GM18505 (cell line): ENCODE results near the gene SOX18.
"Not testable (repeated sequence)": the region's sequence is repeated elsewhere in the genome, so short reads cannot be mapped to it uniquely, and the experiment has no call there.

Experiments used
- ATAC-seq: cut with Tn5 transposase; IDR thresholded peaks from one replicate; pipeline ENCODE4 v1.9.1; 2021; ENCODE audit not compliant: unreplicated experiment
- POLR2A ChIP-seq: IDR thresholded peaks from 4 replicates; pipeline ENCODE4 v1.6.1; 2011; ENCODE audit warnings: borderline replicate concordance; ENCODE audit not compliant: insufficient read depth, insufficient read length; ENCODE audit errors: extremely low read depth

Gene SOX18

GRCh38 chr20:64049060-64049877 is at the start of gene SOX18:
Gene SOX18, minus strand, starts transcription at chr20:64049639. Its CDS starts 123 bp downstream, at chr20:64049516.
- ATAC-seq, result no peak
- TF ChIP-seq POLR2A, result no peak

- TF ChIP-seq POLR2A, result no peak
- ATAC-seq, result no peak
Observed at GRCh38 chr20:64098471-64099013, 49.1 kb upstream of the SOX18 start.

GRCh38 chr20:64096535-64096934 is 47.1 kb upstream of the SOX18 start:
- ATAC-seq, result no peak

GRCh38 chr20:64095927-64096326 is 46.5 kb upstream of the SOX18 start:
- no peak for TF ChIP-seq POLR2A
- no peak for ATAC-seq

More at GRCh38 chr20:64096535-64096934, 47.1 kb upstream of the SOX18 start:
- no peak for TF ChIP-seq POLR2A

- no peak for ATAC-seq
- TF ChIP-seq POLR2A, result no peak
Observed at GRCh38 chr20:64095455-64095854, 46.0 kb upstream of the SOX18 start.

GRCh38 chr20:64093013-64093503 is 43.6 kb upstream of the SOX18 start:
- ATAC-seq, result no peak
- TF ChIP-seq POLR2A, result no peak

- no peak for TF ChIP-seq POLR2A
- ATAC-seq, result no peak
Observed at GRCh38 chr20:64092258-64093012, 43.0 kb upstream of the SOX18 start.

GRCh38 chr20:64091770-64092169 is 42.3 kb upstream of the SOX18 start:
- no peak for ATAC-seq
- TF ChIP-seq POLR2A, result no peak

GRCh38 chr20:64091340-64091739 is 41.9 kb upstream of the SOX18 start:
- TF ChIP-seq POLR2A, result no peak
- ATAC-seq, result no peak

GRCh38 chr20:64090165-64090564 is 40.7 kb upstream of the SOX18 start:
- ATAC-seq, result no peak
- TF ChIP-seq POLR2A, result no peak

- not testable (repeated sequence) for ATAC-seq
Observed at GRCh38 chr20:64088586-64088985, 39.1 kb upstream of the SOX18 start.

GRCh38 chr20:64087226-64087825 is 37.9 kb upstream of the SOX18 start:
- ATAC-seq, result not testable (repeated sequence)

- TF ChIP-seq POLR2A, result no peak
- no peak for ATAC-seq
Observed at GRCh38 chr20:64086801-64087200, 37.4 kb upstream of the SOX18 start.
